NCI-H524 (cell line): ENCODE results near the gene RAB3GAP1.
"Not testable (repeated sequence)": the region's sequence is repeated elsewhere in the genome, so short reads cannot be mapped to it uniquely, and the experiment has no call there.

Source experiments
- DNase-seq, 2 experiments: peaks; one replicate each; lab custom pipeline; 2025; lab: John Stamatoyannopoulos, UW

Gene RAB3GAP1

DNA sequence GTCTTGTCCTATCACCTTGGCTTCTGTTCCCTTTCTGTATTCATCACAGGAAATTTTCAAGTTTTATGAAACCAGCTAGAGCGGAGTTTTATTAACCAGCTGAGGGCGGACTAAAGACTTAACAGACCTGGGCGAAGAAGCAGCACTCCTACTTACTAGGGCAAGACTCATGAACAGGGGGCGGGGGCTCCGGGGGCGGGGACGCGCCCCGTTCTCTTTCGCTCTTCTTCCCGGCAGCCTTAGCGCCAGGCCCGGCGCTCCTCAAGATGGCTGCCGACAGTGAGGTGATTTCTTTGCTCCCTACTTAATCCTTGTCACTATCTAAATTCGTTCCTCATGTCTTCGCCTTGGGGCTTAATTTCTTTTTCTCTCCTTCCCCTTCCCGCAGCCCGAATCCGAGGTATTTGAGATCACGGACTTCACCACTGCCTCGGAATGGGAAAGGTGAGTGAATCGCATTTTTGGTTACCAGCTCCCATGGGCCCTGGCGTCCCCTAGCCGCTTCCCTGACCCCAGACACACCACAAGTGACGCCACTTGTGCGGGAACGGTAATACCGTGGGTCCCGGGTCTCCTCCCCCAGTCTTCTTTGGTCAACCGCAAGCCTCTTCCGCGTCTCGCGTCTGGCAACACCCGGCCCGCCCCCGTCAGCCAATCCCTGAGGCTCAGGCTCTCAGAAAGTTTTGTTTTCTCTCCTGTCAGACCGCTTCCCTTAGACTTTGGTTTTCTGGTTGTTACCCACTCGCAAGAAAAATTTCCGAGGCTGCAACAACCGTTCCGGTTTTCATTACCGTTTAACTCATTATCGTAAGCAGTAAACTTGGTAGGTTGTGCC is at the start of gene RAB3GAP1:
Gene RAB3GAP1 (plus strand): TSS at position 251 of the 835 bp plus-strand sequence. CDS start 16 bp downstream, at position 267.
- DNase-seq: peak; percentile 73 to 82

DNA sequence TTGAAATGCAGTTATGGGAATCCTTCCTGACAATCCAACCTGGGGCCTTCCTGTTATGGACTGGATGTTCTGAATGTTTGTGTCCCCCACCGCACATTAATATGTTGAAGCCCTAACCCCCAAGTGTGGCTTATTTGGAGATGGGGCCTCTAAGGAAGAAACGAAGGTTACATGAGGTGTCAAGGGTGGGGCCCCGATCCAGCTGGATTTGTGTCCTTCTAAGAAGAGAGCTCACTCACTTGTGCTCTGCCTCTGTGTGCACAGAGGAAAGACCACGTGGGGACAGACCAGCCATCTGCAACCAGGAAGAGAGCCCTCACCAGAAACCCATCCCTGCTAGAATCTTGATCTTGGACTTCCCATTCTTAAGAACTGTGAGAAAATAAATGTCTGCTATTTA is 49.3 kb upstream of the RAB3GAP1 start:
- no peak for DNase-seq

DNA sequence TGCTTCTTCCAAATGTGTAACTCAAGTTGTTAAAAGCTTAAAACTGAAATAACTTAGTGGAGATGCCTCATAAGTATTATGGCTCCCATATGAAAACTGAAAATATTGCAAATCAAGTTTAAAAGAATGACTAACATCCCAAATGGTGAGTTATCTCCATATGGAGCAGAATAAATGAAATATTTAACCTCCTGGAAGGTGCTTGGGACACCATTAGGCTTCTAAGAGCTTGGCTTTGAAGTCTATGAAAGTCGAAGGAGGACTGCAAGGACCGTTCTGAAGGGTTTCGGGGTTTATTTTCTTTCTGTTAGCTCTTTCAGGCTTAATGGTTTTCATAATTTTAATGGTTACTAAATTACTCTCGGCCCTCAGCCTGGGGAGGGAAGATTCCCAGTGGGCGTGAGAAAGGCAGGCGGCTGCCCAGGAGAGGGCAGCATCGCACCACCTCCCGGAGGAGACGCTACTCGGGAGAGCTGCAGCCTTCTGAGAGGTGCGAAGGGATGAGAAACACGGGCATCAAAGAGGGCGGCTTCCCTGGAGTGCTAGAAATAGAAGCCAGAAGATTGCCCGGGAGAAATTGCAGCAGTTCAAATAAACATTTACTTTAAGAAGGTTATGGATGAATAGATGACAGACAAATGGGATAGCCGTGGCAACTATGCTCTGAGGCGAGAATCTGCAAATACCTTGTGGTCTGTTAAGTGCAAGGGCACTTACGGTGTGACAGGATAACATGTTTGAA is 47.9 kb upstream of the RAB3GAP1 start:
- peak; percentile 37 to 84 for DNase-seq

DNA sequence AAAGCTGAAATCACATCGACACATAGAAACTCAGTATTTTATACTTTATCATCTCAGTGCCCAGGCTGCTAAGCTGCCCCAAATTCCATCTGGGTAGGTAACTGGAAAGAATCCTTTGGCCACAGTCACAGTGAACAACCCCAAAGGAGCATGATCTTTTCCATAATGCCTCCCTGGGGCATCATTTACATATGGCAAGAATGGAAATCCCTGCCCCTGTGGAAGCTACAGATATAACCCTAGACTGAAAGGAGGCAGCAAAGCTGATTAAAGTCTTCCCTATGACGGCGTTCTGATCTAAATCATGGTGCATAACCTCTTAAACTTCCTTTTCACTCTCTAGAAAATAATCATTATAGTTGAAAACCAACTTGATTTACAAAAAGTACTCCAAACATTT is 46.3 kb upstream of the RAB3GAP1 start:
- DNase-seq: peak; percentile 6 to 63

DNA sequence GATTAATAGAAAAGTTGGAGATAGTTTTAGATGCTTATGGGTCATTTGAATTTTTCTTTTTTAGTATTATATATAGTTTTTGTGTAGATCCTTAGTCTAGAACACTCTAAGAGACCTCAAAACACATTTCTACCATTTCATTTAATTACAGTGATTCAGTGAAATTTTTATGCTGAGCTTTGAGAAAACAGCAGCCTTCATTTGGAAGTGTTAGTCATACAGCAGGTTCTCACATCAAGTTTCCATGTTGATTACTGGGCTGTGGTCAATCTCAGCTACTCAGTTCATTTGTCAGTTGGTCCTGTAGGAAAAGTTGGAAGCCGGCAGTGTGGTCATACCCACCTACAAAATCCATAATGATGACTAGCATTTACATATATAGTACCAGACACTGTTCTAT is 42.8 kb upstream of the RAB3GAP1 start:
- no peak for DNase-seq

DNA sequence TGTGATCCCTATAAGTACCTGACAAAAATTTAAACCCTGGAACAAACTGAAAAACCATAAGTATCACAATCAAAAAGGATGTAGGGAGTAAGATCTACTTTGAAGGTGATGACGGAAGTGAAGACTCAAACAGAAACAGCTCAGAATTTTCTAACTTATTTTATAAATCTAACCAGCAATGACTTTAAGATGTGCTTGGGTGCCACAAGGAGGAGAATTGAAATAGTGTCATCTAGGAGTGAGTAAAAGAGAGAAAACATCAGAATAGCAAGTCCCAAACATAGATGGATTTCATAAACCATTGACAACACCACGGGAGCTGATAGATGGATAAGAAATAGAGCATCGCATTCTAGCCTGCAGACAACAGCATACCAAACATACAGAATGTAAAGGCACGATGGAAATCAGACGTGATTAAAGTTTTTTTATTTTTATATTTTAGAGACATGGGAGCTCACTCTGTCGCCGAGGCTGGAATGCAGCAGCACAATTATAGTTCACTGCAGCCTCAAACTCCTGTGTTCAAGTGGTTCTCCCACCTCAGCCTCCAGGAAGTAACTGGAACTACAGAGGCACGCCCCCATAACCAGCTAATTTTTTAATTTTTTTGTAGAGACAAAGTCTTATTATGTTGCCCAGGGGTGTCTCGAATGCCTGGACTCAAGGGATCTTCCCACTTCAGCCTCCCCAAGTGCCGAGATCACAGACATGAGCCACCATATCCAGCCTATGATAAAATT is 41.7 kb upstream of the RAB3GAP1 start:
- no peak for DNase-seq

DNA sequence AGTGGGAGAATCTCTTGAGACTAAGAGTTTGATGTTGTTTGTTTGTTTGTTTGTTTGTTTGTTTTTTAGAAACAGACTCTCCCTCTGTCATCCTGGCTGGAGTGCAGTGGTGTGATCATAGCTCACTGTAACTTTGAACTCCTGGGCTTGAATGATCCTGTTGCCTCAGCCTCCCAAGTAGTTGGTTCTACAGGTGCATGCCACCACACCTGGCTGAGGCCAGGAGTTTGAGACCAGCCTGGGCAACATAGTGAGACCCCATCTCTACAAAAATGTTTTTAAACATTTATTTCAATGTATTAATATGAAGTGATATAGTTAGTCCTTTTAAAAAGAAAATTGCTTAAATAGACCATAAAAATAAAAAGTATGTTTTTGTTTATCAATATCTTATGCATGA is 40.5 kb upstream of the RAB3GAP1 start:
- DNase-seq: no peak

DNA sequence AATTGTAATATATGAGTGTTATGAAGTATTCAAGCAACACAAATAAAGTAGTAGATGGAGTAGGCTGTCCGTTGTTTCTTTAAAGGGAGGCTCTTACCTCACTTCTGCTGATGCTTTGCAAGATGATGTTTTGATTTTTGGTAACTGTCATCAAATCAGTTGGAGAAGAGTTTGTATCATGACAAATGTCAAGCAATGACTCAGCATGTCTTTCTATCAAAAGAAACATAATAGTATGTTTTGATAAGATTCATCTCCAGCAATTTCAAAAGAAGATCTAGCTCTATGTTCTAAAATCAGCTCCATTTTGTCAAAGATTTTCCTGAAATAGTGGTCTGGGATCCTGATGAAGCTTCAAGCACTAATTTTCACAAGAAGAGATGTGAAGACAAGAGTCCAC is 30.5 kb upstream of the RAB3GAP1 start:
- no peak for DNase-seq

DNA sequence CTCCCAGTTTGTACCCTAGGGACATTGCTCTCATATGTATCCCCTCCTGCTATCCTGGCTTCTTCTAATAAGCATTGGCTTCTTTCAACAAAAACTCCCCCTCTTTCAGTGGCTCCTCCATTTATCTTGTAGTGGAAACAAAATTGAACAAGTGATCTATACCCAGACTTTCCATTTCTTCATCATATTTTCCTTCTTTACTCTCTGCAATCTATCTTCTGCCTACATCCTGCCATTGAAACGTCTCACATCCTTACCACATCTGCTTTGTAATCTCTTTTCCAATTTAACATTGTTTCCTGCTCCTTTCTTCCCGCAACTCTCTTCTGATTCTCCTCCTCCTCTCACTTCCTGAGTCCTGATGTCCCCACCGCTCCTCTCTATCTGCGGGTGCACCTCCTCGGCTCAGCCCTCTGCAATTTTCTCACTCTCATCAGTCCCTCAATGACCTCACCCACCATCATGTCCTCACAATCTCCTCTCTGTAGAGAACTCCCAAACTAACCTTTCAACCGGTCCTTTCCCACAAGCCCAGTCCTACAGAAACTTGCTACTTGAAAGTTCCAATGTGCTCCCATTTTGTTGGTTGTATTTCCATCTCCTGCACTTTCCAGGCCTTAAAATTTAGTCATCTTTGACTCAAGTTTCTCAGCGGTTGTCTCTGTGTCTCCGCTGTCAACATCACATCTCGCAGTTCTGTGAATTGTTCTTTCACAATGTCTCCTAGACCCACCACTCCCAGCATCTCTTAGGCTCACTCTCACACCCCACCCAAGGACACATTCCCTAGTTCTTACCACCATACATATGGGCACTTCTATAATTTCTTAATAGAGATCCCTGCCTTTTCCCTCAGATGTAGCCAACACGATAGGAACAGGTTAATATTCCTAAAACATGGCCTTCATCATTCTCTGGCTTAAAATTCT is 28.9 kb upstream of the RAB3GAP1 start:
- DNase-seq: no peak

DNA sequence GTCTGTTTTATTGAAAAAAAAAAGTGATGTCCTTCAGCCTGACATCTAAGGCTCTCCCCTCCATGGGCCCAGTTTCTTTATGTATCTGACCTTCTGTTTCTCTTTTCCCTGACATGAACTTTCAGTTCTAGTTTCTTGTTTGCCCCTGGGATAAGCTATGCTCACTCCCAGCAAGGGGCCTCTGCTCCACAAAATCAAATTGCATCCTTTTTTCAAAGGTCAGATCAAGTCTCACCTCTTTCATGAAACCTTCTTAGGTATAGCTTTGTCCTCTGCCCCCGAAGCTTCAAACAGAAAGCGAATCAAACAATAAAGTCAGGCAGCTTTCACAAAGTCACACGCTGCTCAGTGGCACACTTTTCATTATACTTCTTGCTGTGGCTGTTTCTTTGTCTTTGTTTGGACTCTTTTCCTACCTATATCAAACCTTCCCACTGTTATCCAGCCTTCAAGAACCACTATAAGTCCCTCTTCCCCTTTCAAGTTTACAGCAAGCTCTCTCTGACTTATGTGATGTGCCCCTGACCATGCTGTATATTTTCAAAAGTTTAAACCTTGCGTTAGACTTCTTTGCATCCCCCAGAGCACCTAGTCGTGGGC is 28.1 kb upstream of the RAB3GAP1 start:
- no peak for DNase-seq

DNA sequence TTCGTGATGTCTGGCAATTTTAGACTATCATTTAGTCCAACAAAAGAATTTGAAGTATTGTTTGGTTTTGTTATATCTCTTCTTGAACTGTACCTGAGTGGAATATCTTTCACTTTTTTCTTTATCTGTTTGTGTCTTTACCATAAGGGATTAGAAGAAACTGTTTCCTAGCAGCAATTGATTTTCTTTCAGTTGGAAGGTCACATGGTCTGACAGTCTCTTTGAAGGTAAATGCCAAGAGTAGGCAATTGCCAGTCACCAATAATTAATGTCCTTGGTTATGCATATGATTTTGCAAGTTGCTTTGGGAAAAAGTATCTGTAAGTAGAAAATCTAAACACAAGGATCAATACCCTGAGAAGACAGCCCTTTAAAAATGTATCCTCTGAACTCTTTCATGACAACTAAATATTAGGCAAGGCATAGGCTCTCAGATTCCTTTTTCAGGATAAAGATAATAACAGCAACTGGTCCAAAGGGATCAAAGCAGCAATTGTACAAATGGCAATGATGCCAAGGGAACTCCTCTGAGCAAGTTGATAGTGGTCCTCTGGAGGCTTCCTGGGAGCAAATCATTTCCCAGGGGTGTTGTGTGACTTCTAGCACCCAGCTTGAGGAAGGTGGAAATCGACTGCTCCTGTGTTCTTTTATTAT is 22.5 kb upstream of the RAB3GAP1 start:
- no peak for DNase-seq

DNA sequence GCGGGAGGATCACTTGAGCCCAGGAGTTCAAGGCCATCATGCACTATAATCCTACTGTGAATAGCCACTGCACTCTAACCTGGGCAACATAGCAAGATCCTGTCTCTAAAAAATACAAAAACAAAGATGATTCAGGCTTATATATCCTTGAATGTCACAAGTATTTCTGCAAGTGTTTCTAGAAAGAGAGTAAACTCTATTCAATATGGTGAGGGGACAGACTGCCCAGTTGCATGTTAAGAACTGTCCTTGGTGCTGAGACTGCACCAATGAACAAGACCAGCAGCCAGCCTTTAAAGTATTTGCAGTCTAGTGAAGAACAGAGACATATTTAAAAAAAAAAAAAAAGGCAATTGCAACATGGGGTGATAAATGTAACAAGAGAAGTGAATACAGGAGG is 21.3 kb upstream of the RAB3GAP1 start:
- DNase-seq: no peak

DNA sequence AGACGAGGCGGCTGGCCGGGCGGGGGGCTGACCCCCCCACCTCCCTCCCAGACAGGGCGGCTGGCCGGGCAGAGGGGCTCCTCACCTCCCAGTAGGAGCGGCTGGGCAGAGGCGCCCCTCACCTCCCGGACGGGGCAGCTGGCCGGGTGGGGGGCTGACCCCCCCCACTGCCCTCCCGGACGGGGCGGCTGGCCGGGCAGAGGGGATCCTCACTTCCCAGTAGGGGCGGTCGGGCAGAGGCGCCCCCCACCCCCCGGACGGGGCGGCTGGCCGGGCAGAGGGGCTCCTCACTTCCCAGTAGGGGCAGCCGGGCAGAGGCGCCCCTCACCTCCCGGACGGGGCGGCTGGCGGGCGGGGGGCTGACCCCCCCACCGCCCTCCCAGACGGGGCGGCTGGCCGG is 18.9 kb upstream of the RAB3GAP1 start:
- DNase-seq: not testable (repeated sequence)

DNA sequence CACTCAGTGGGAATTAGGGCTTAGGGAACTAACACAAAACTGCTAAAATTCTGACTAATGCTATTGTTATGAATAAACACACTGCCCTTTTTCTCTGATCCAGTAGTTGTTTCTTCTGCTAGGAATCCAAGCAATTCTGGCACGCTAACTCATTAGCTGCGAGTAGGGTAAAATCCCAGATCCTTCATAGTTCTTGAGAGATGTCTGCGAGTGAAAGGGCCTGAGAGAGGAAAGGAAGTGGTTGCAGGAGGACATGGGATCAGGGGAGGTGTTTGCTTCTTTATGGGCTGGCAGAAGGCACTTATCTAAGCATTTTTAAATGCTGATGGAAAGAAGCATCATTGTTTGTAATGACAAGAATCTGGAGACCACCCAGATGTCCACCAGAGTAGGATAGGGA is 14.3 kb upstream of the RAB3GAP1 start:
- DNase-seq: peak in 1 of 2 experiments; percentile 6

DNA sequence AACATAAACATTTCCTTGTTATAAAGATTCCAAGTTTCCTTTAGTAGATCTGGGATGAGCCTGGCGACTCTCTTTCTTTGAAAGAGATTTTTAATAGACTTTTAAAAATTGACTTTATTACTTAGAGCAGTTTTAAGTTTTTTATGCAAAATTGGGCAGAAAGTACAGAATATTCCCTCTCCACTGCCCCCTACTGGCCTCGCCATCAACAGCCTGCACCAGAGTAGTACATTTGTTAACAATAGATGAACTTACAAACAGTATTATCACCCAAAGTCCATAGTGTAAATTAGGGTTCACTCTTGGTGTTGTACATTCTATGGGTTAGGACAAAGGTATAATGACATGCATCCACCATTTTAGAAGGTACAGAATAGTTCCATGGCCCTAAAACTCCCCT is 8.7 kb upstream of the RAB3GAP1 start:
- DNase-seq: no peak

DNA sequence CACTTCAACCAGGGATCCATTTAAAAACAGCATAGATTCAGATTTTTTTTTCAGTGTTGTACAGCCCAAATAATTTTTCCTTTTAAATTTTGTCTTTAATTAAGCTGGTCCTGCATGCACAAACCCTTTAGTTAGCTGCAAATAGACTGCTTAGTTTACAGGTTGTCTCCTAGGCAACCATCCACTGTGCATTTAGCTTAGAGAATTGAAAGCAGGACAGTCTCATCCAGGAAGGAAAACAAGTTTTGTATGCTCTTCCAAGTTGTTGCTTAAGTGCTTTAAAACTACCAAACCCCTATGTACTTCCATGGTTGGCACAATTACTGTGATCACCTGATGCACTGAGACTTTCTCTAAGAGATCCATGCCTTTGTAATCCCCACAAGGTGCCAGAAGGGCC is 4.8 kb upstream of the RAB3GAP1 start, which contains the start of gene MAP3K19:
Gene MAP3K19 (minus strand): TSS at position 148 of the 400 bp plus-strand sequence. CDS start 22,800 bp downstream, outside the sequence.
- peak; percentile 11 to 39 for DNase-seq

DNA sequence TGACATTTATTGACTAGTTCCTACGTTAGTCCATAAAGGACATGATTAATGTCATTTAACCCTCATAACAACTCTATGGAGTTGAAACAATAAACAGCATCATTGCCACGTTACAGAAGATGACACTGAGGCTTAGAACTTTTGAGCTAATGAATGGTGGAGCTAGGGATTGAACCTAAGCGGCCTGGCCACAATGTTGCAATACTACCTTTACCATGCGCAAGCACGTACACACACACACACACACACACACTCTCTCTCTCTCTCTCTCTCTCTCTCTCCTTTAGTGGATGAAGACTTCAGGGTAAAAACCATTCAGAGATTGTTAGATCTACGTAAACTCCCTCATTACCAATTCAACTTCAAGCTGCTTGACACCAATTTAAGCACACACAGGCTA is 4.0 kb upstream of the RAB3GAP1 start:
- no peak for DNase-seq

DNA sequence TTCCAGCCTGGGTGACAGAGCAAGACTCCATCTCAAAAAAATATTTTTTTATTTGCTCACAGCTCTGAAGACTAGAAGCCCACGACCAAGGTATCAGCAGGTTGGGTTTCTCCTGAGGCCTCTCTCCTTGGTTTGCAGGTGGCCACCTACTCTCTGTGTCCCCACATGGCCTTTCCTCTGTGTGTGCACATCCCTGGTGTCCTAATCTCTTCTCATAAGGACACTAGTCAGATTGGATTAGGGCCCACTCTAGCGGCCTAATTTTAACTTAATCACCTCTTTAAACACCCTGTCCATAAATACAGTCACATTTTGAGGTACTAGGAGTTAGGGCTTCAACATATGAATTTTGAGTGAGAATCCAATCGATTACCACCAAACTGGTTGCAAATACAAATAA is 2.0 kb upstream of the RAB3GAP1 start:
- DNase-seq: peak; percentile 43 to 82

DNA sequence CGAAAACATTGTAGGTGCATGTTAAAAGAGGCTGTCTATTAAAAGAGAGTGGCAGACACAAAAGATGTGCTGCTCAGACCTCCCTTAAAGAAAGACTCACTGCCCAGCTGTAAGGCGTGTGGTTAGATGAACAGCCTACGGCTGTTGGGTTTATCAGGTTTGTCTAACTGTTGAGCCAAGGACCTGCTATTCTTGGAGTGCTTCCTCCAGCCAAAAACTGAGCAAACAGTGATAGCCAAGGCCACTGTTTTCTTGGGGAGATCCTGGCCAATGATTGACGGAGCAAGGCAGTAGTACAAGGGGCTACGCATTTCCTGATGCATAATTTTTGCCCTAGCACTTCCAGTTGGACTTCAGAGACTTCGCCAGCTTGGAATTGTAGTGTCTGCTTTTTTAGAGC is 1.4 kb upstream of the RAB3GAP1 start:
- peak in 1 of 2 experiments; percentile 41 for DNase-seq

DNA sequence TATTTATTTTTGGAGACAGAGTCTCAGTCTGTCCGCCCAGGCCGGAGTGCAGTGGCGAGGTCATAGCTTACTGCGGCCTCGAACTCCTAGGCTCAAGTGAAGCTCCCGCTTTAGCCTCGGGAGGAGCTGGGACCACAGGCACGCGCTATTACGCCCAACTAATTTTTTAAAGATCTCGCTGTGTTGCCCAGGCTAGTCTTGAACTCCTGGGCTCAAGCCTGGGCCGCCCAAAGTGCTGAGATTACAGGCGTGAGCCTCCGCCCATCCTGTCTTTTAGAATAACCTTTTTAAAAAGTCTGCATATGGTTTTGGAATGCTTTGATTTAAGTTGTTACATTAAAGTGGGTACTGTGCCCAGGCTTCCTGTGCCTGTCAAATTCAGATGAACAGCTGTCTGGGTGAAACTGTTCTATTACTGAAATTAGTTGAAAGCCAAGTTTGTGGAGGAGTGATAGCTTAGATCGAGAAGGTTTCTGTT is 944 bp downstream of the RAB3GAP1 start:
- DNase-seq: no peak
